Adipose tissue (tissue), 3 donors: ENCODE measurements around the gene RELN. TPM values are rescaled to one million over a fixed set of nuclear protein-coding genes. Genes with fewer than 3 reads are reported as not detected.

Experiments used
- H3K27ac ChIP-seq: one replicate; pipeline ENCODE4 v1.5.1; 2013; ENCODE audit warnings: low read depth, low read length
- WGBS, 3 donors: extraction: QIAGEN DNeasy Blood & Tissue Kit; methylation state at CpG; one replicate each; pipeline ENCODE4 v1.1.7; 2013; 5-methylcytosine and 5-hydroxymethylcytosine counted together
- polyA plus RNA-seq, 3 donors: library from polyadenylated mRNA; stranded (reverse); fragments of 200-250 nt; gene quantifications; one replicate each; pipeline ENCODE4 v1.2.3, GENCODE V29; 2013
- donor health status: healthy with polysubstance abuse.
- donor health status: Bipolar disorder and iron deficiency.
- donor health status: healthy.

Gene RELN
- polyA plus RNA-seq, 3 donors: 0.59 to 3.8 (median 2.0) TPM

- 8 to 56% (median 22%) methylated on average over 1 of the region's 1 CpG for WGBS, 3 donors
- H3K27ac ChIP-seq: no peak overlapping the region
Observed at GRCh38 chr7:103648135-103648534, 341.3 kb downstream of the RELN start.

- no peak overlapping the region for H3K27ac ChIP-seq
- 83 to 85% (median 84%) methylated on average over 2 of the region's 2 CpGs for WGBS, 3 donors
Observed at GRCh38 chr7:103644319-103644718, 345.1 kb downstream of the RELN start.

DNA sequence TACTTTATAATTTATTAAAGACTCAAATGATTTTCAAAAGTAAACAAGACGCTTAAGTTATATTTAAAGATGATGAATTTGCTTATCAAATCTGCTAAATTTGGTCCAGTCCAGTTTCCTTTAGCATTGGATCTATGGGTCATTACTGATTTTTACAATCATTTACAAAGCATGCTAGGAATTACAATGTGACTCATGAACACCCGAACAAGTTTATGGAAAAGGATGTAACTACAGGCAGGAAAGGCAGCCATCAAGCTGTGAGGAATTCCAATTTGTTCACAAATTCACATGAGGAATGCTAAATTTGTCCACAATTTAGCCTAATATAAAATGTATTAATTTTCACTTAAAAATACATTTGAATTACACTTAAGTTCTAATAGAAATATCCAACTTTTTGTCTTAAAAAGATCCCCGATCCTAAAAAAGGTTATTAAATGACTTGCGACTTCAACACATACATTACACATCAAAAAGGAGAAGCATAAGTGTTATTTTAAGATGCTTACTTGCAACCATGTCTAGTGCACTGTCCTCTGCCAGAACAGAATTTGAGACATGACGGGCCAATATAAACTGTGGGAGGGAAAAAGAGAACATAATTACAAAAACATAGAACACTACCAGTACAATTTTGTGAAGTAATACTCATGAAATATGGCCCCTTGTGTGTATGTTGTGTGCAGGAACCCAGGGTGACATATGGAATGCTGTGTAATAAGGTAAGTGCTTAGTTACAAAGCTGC lies 349.3 kb downstream of the RELN start:
- WGBS, 3 donors: 83 to 93% (median 86%) methylated on average over 5 of the region's 5 CpGs
- H3K27ac ChIP-seq: no peak overlapping the region

DNA sequence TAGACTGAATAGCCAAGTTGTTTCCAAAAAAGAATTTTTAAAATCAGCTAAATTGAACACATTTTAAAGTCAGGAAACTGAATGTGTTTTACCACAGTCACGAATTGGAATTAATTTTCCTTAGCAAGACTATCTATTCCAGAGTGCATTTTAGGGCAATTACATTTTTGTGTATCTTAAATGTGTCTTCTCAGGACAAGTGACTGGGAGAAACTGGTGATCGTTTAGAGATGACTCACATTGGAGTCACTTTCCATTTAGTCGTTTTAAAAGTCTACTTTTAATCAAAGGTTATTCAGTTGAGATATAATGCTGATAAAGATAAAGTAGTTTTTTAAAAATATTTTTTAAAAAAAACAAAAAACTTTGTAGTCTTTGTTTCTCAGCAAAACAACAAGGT lies 351.7 kb downstream of the RELN start:
- H3K27ac ChIP-seq: no peak overlapping the region
- 51 to 67% (median 62%) methylated on average over 3 of the region's 3 CpGs for WGBS, 3 donors

GRCh38 chr7:103637094-103637493 lies 352.4 kb downstream of the RELN start:
- WGBS, 3 donors: 31 to 62% (median 33%) methylated on average over 1 of the region's 1 CpG
- H3K27ac ChIP-seq: no peak overlapping the region

GRCh38 chr7:103636153-103636552 lies 353.3 kb downstream of the RELN start:
- 62 to 72% (median 70%) methylated on average over 5 of the region's 5 CpGs for WGBS, 3 donors

GRCh38 chr7:103632972-103633371 lies 356.5 kb downstream of the RELN start:
- 87 to 94% (median 92%) methylated on average over 1 of the region's 1 CpG for WGBS, 3 donors
- H3K27ac ChIP-seq: no peak overlapping the region

More at GRCh38 chr7:103636153-103636552, 353.3 kb downstream of the RELN start:
- H3K27ac ChIP-seq: no peak overlapping the region

- 32 to 61% (median 56%) methylated on average over 5 of the region's 5 CpGs for WGBS, 3 donors
Observed at GRCh38 chr7:103632005-103632639, 357.3 kb downstream of the RELN start.

GRCh38 chr7:103630318-103630717 lies 359.1 kb downstream of the RELN start:
- no peak overlapping the region for H3K27ac ChIP-seq
- 82 to 90% (median 85%) methylated on average over 2 of the region's 2 CpGs for WGBS, 3 donors

More at GRCh38 chr7:103632005-103632639, 357.3 kb downstream of the RELN start:
- H3K27ac ChIP-seq: no peak overlapping the region

- no peak overlapping the region for H3K27ac ChIP-seq
- 83 to 98% (median 84%) methylated on average over 2 of the region's 2 CpGs for WGBS, 3 donors
Observed at GRCh38 chr7:103628742-103629141, 360.7 kb downstream of the RELN start.

GRCh38 chr7:103626776-103627175 lies 362.7 kb downstream of the RELN start:
- WGBS, 3 donors: 41 to 73% (median 68%) methylated on average over 1 of the region's 1 CpG
- no peak overlapping the region for H3K27ac ChIP-seq

- H3K27ac ChIP-seq: no peak overlapping the region
Observed at GRCh38 chr7:103622274-103622673, 367.2 kb downstream of the RELN start.

- no peak overlapping the region for H3K27ac ChIP-seq
- 20 to 24% (median 24%) methylated on average over 3 of the region's 3 CpGs for WGBS, 3 donors
Observed at GRCh38 chr7:103613655-103614642, 375.5 kb downstream of the RELN start.

GRCh38 chr7:103609778-103610177 lies 379.7 kb downstream of the RELN start:
- no peak overlapping the region for H3K27ac ChIP-seq
- 82 to 86% (median 83%) methylated on average over 3 of the region's 3 CpGs for WGBS, 3 donors

DNA sequence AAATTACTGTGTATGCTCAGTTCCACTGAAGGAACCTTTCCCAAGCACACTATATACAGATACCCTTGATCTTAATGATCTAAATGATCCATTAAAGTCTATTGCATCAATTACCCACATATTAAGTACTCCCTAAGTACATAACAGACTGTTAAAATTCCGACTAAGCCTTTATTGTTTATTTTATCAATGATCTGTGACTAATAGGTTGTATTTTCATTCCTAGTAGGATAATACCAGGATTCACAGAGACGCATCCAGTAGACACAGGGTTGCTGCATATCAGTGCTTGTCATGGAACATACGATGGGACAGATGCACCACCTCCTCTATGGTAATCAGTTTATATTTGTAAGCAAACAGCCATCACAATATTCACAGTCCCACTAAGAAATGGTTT lies 383.8 kb downstream of the RELN start:
- 63 to 80% (median 74%) methylated on average over 3 of the region's 3 CpGs for WGBS, 3 donors
- no peak overlapping the region for H3K27ac ChIP-seq

- 78 to 83% (median 80%) methylated on average over 2 of the region's 2 CpGs for WGBS, 3 donors
- no peak overlapping the region for H3K27ac ChIP-seq
Observed at GRCh38 chr7:103598326-103598905, 391.0 kb downstream of the RELN start.

- WGBS, 3 donors: 69 to 71% (median 70%) methylated on average over 2 of the region's 2 CpGs
- H3K27ac ChIP-seq: no peak overlapping the region
Observed at GRCh38 chr7:103597606-103598005, 391.9 kb downstream of the RELN start.

- 82 to 85% (median 84%) methylated on average over 5 of the region's 5 CpGs for WGBS, 3 donors
- H3K27ac ChIP-seq: no peak overlapping the region
Observed at GRCh38 chr7:103594186-103594585, 395.3 kb downstream of the RELN start.
